K562 (cell line): ENCODE results near the gene SEC14L2. TPM values are rescaled to one million over a fixed set of nuclear protein-coding genes. Genes with fewer than 3 reads are reported as not detected.

ENCODE experiments used
- BCL6 ChIP-seq: fragments of 250-450 bp; sonication (Bioruptor Pico); IDR thresholded peaks from 2 replicates; pipeline ENCODE4 v1.4.0; 2020
- BDP1 ChIP-seq: IDR thresholded peaks from 3 replicates; pipeline ENCODE4 v1.6.1; 2011; ENCODE audit not compliant: insufficient read length, insufficient read depth
- FOXP4 ChIP-seq: sonication (generic); formaldehyde crosslinking; IDR thresholded peaks from 2 replicates; pipeline ENCODE4 v1.8.0; 2022; ENCODE audit warnings: mild to moderate bottlenecking, missing genetic modification reagents, borderline replicate concordance
- GTF2B ChIP-seq: IDR thresholded peaks from 2 replicates; pipeline ENCODE4 v1.6.1; 2011; ENCODE audit not compliant: insufficient read length; ENCODE audit errors: extremely low read depth
- MYNN ChIP-seq, 2 experiments: sonication (generic); formaldehyde crosslinking in 1 of 2; IDR thresholded peaks; 2 replicates each; pipeline versions ENCODE4 v1.5.0 to v1.6.1; 2016 to 2020; ENCODE audit warnings: antibody characterized with exemption in 1 of 2, missing genetic modification reagents in 1 of 2
- PHF20 ChIP-seq: fragments of 450-650 bp; IDR thresholded peaks from 2 replicates; pipeline ENCODE4 v1.6.1; 2018; ENCODE audit not compliant: partially characterized antibody
- ZNF384 ChIP-seq: IDR thresholded peaks from 2 replicates; pipeline ENCODE4 v1.6.1; 2012; ENCODE audit warnings: low read depth, low read length, improper control_type of control experiment
- polyA plus RNA-seq, 8 experiments: library from polyadenylated mRNA; depleted of rRNA in 4 of 8; stranded (reverse) in 5 of 8; unstranded in 3 of 8; fragments of >200 nt; fragmentation: Nextera tagmentation in 2 of 8; fragmentation: Illumina TruSeq in 1 of 8; extraction: Ambion mirVana in 2 of 8; extraction: Trizol in 1 of 8; gene quantifications; 2 replicates each; pipeline versions ENCODE4 v1.2.1 to v1.2.3, GENCODE V29; 2011 to 2014; ENCODE audit warnings: inconsistent platforms in 1 of 8, missing spikeins in 1 of 8
- total RNA-seq, 7 experiments: library from RNA; depleted of rRNA in 6 of 7; stranded (reverse); fragments of >200 nt in 6 of 7; fragmentation: Illumina TruSeq in 2 of 7; extraction: Trizol in 2 of 7; gene quantifications; 2 replicates each; pipeline versions ENCODE4 v1.2.1 to v1.2.3, GENCODE V29; 2011 to 2021; ENCODE audit warnings: low replicate concordance in 1 of 7
- TF ChIP-seq, protein P1 (sequence below): fragments of 450-650 bp; IDR thresholded peaks from 2 replicates; pipeline ENCODE4 v1.6.1; 2016; ENCODE audit warnings: mild to moderate bottlenecking, moderate library complexity
- TF ChIP-seq, protein P2 (sequence below): fragments of 200-800 bp; sonication (Bioruptor generic); IDR thresholded peaks from 2 replicates; pipeline ENCODE4 v1.6.1; 2017; ENCODE audit warnings: missing genetic modification characterization, missing compliant biosample characterization

Gene SEC14L2
- total and polyA plus RNA-seq, 9 of the 15 experiments (the other 6 are each of a cell fraction or from before 2014, with no cell fraction given): 0.03 to 0.17 (median 0.10) TPM

DNA sequence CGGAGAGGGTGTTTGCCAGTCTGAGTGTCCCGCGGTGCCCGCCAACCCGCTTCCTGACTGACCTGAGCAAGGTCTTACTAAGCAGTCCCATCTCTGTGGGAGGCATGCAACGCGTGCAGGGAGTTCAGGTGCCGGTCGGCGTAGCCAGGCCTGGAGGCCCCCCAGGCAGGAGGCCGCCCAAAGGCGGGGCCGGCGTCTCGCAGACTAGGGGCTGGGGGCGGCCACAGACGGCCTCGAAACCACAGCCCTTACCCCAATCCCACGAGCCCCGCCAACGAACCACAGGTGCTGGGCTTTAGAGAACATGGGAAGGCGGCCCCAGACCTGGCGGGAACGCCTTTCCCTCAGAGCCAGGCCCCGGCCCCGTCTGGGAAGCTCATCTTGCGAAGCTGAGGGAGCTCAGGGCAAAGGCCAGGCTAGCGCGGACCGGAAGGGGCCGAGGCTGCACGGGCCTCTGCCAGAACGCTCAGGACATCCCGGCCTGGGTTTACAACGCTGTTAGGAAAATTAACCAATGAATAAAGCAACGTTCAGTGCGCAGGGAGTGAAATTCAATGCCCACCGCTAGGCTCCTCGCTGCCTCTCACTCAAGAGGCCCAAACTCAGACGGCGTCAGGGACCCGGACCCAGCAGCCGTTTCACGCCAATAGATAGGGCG is 26.6 kb downstream of the SEC14L2 start (continued):
- TF ChIP-seq FOXP4 (CRISPR knock-in tag) (no peak), GTF2B (no peak), BCL6 (no peak), ZNF384 (no peak), MYNN (IDR thresholded peaks at IDR 0.05) (no peak), MYNN (CRISPR knock-in tag; IDR thresholded peaks at IDR 0.05) (no peak), PHF20 (no peak), BDP1 (no peak)
- TF ChIP-seq, protein P1, sequence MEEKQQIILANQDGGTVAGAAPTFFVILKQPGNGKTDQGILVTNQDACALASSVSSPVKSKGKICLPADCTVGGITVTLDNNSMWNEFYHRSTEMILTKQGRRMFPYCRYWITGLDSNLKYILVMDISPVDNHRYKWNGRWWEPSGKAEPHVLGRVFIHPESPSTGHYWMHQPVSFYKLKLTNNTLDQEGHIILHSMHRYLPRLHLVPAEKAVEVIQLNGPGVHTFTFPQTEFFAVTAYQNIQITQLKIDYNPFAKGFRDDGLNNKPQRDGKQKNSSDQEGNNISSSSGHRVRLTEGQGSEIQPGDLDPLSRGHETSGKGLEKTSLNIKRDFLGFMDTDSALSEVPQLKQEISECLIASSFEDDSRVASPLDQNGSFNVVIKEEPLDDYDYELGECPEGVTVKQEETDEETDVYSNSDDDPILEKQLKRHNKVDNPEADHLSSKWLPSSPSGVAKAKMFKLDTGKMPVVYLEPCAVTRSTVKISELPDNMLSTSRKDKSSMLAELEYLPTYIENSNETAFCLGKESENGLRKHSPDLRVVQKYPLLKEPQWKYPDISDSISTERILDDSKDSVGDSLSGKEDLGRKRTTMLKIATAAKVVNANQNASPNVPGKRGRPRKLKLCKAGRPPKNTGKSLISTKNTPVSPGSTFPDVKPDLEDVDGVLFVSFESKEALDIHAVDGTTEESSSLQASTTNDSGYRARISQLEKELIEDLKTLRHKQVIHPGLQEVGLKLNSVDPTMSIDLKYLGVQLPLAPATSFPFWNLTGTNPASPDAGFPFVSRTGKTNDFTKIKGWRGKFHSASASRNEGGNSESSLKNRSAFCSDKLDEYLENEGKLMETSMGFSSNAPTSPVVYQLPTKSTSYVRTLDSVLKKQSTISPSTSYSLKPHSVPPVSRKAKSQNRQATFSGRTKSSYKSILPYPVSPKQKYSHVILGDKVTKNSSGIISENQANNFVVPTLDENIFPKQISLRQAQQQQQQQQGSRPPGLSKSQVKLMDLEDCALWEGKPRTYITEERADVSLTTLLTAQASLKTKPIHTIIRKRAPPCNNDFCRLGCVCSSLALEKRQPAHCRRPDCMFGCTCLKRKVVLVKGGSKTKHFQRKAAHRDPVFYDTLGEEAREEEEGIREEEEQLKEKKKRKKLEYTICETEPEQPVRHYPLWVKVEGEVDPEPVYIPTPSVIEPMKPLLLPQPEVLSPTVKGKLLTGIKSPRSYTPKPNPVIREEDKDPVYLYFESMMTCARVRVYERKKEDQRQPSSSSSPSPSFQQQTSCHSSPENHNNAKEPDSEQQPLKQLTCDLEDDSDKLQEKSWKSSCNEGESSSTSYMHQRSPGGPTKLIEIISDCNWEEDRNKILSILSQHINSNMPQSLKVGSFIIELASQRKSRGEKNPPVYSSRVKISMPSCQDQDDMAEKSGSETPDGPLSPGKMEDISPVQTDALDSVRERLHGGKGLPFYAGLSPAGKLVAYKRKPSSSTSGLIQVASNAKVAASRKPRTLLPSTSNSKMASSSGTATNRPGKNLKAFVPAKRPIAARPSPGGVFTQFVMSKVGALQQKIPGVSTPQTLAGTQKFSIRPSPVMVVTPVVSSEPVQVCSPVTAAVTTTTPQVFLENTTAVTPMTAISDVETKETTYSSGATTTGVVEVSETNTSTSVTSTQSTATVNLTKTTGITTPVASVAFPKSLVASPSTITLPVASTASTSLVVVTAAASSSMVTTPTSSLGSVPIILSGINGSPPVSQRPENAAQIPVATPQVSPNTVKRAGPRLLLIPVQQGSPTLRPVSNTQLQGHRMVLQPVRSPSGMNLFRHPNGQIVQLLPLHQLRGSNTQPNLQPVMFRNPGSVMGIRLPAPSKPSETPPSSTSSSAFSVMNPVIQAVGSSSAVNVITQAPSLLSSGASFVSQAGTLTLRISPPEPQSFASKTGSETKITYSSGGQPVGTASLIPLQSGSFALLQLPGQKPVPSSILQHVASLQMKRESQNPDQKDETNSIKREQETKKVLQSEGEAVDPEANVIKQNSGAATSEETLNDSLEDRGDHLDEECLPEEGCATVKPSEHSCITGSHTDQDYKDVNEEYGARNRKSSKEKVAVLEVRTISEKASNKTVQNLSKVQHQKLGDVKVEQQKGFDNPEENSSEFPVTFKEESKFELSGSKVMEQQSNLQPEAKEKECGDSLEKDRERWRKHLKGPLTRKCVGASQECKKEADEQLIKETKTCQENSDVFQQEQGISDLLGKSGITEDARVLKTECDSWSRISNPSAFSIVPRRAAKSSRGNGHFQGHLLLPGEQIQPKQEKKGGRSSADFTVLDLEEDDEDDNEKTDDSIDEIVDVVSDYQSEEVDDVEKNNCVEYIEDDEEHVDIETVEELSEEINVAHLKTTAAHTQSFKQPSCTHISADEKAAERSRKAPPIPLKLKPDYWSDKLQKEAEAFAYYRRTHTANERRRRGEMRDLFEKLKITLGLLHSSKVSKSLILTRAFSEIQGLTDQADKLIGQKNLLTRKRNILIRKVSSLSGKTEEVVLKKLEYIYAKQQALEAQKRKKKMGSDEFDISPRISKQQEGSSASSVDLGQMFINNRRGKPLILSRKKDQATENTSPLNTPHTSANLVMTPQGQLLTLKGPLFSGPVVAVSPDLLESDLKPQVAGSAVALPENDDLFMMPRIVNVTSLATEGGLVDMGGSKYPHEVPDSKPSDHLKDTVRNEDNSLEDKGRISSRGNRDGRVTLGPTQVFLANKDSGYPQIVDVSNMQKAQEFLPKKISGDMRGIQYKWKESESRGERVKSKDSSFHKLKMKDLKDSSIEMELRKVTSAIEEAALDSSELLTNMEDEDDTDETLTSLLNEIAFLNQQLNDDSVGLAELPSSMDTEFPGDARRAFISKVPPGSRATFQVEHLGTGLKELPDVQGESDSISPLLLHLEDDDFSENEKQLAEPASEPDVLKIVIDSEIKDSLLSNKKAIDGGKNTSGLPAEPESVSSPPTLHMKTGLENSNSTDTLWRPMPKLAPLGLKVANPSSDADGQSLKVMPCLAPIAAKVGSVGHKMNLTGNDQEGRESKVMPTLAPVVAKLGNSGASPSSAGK: peak; percentile 70
- TF ChIP-seq, protein P2, sequence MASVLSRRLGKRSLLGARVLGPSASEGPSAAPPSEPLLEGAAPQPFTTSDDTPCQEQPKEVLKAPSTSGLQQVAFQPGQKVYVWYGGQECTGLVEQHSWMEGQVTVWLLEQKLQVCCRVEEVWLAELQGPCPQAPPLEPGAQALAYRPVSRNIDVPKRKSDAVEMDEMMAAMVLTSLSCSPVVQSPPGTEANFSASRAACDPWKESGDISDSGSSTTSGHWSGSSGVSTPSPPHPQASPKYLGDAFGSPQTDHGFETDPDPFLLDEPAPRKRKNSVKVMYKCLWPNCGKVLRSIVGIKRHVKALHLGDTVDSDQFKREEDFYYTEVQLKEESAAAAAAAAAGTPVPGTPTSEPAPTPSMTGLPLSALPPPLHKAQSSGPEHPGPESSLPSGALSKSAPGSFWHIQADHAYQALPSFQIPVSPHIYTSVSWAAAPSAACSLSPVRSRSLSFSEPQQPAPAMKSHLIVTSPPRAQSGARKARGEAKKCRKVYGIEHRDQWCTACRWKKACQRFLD (CRISPR knock-in tag): no peak
